Esophagus (tissue), 2 donors: ENCODE results near the gene BRMS1L. TPM values are rescaled to one million over a fixed set of nuclear protein-coding genes. Genes with fewer than 3 reads are reported as not detected.
"Not testable (repeated sequence)": the region's sequence is repeated elsewhere in the genome, so short reads cannot be mapped to it uniquely, and the experiment has no call there.

Source experiments
- H3K27ac ChIP-seq, 2 donors: one replicate each; pipeline ENCODE4 v1.5.1; 2013; ENCODE audit warnings: low read depth in 2 of 2, mild to moderate bottlenecking in 2 of 2, inconsistent platforms in 1 of 2, low read length in 1 of 2, moderate library complexity in 1 of 2
- H3K27me3 ChIP-seq, 2 donors: one replicate each; pipeline ENCODE4 v1.6.1; 2013; ENCODE audit warnings: low read length in 2 of 2, control low read depth in 1 of 2, mild to moderate bottlenecking in 1 of 2; ENCODE audit not compliant: insufficient read depth in 2 of 2, control insufficient read depth in 1 of 2
- H3K36me3 ChIP-seq, 2 donors: one replicate each; pipeline ENCODE4 v1.6.1; 2013; ENCODE audit warnings: low read length in 1 of 2; ENCODE audit not compliant: control insufficient read depth in 2 of 2, insufficient read depth in 2 of 2
- H3K4me1 ChIP-seq, 2 donors: one replicate each; pipeline ENCODE4 v1.6.1; 2013; ENCODE audit warnings: low read length in 1 of 2; ENCODE audit not compliant: control insufficient read depth in 2 of 2, insufficient read depth in 2 of 2
- H3K4me3 ChIP-seq, 2 donors: one replicate each; pipeline ENCODE4 v1.5.1; 2013; ENCODE audit warnings: low read length in 2 of 2, mild to moderate bottlenecking in 2 of 2, low read depth in 1 of 2, moderate library complexity in 1 of 2
- H3K9me3 ChIP-seq, 2 donors: one replicate each; pipeline ENCODE4 v1.6.1; 2013; ENCODE audit warnings: mild to moderate bottlenecking in 2 of 2, low read depth in 1 of 2, low read length in 1 of 2, moderate library complexity in 1 of 2; ENCODE audit not compliant: control insufficient read depth in 2 of 2, insufficient read depth in 1 of 2
- WGBS, 2 donors: extraction: QIAGEN DNeasy Blood & Tissue Kit; methylation state at CpG; one replicate each; pipeline ENCODE4 v1.1.7; 2013; 5-methylcytosine and 5-hydroxymethylcytosine counted together
- polyA plus RNA-seq, 2 donors: library from polyadenylated mRNA; stranded (reverse); fragments of 200-250 nt; gene quantifications; one replicate each; pipeline ENCODE4 v1.2.3, GENCODE V29; 2013
- donor health status: healthy with polysubstance abuse.
- donor health status: Bipolar disorder and iron deficiency.

Gene BRMS1L
- polyA plus RNA-seq, 2 donors: 2.6 to 5.7 TPM

DNA sequence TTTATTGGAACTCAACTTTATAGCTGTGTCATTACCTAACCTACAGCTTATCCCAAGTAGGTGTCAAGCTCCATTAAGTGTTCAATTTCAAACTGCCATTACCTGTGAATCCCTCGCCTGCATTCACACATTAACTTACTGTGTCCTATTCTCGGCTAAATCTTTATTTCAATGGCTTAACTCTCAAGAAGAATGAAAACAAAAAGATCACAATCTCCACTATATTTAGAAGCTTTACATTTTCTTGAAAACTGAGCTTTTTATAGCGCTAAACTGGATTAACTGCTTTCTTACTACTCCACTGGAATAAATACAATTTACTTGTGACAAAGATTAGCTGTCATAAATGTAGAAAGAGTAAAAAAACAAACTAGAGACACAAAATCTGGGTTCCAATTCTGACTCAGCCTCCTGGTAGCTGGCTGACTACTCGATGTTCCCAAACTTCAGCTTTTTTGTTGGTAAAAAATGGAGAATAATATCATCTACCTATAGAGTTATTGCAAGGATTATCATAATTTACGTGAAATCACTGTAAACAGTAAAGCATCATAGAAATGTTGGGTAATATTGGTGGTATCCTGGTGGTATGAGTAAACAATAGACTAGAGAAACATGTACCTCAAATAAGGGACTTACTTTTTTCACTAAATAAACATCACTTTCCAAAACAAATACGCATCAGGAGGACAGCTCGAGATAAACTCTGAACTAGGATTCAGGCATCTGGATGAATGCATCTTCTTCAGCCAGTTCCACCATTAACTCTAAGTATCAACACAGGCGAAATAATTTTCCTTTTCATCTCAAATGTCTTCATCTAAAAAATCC lies 18.8 kb upstream of the BRMS1L start:
- Histone ChIP-seq H3K4me3 (peak overlapping the region in 1 of 2 donors; percentile 86), H3K27ac (no peak overlapping the region)
- 48 to 52% methylated on average over 8 of the region's 8 CpGs for WGBS, 2 donors

DNA sequence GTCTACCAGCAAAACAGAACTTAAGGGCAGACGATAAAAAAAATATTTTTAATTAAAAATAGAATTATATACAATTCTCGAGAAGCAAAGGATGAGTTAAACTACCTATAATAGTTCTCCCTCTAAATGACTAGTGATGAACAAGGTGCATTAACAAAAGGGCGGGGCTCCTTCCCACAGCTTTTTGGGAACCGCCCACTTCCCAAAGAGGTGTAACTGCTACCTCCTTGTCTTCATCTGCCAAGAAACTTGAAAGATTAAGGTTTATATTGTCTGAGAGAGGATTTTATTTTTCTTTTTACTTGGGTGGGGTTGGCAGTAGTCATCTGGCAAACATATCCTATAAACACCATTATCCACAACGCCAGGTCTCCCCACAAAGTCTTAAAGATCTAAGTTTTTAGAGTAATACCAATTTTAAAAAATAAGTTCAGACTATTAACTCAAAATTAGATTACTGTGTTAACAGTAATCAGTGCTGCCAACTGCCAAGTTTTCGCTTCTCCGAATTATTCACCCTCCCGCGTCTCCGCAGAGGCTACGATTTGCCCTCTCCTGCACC lies 18.0 kb upstream of the BRMS1L start:
- 3 to 4% methylated on average over 11 of the region's 11 CpGs for WGBS, 2 donors
- no peaks in the 10 kb centered on the region for H3K9me3 ChIP-seq

More for the DNA sequence above, 18.8 kb upstream of the BRMS1L start:
- H3K9me3 ChIP-seq: no peaks in the 10 kb centered on the region
- no peaks in the 10 kb centered on the region for H3K4me1 ChIP-seq
- no peaks in the 10 kb centered on the region for H3K36me3 ChIP-seq
- no peaks in the 10 kb centered on the region for H3K27me3 ChIP-seq

DNA sequence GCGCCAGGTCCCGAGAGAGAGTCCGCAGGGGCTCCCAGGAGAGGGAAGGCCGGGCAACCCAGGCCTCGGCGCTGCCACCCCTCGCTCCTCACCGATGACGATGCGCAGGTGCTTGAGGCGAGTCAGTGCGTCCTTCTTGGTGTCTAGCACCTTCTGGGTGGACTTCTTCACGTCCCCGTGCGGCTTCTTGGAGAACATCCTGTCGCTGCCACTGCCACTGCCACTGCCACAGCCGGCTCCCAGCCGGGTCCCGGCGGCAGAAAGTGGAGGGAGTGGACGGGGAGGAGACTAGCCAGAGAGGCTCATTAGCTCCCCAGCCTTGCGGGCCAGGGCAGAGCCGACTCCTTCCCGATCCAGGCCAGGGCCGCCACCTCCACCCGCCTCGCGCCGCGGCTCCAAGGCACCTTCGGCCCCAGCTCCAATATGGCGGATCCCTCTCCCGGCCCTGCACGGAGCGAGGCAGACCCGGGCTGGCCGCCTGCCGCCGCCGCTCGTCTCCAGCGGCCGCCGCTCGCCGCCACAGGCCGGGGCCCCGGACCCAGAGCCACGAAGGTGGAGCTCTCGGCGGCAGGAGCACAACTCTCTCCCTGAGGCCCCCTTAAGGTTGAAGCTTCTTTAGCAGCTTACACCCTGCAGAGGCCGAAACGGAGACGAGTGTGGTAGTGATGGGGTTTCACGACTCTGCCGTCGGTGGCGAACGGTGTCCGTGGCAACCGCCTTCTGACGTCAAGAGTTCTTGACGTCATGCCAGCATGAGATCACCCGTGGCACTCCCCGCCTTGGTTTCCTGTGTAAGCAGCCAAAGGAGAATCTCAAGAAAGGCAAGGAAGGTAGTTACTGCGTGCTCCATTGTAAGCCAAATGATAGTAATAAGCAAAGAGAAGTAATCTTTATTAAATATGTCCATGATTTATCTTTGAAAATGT lies 17.2 kb upstream of the BRMS1L start, which contains the start of gene RALGAPA1:
RALGAPA1 (minus strand) TSS at position 658 of the 926 bp plus-strand sequence; CDS start at position 198, 460 bp downstream.
- H3K27ac ChIP-seq: peak within 1 kb of the TSS; percentile 97 to 98
- H3K36me3 ChIP-seq, H3K9me3 ChIP-seq, H3K27me3 ChIP-seq, H3K4me1 ChIP-seq: not testable (repeated sequence)
- H3K4me3 ChIP-seq: peak within 1 kb of the TSS; percentile 80 to 86
- WGBS, 2 donors: 0 to 1% methylated on average over 47 to 53 of the region's 66 CpGs

More for the DNA sequence above, 18.0 kb upstream of the BRMS1L start:
- H3K27ac ChIP-seq: peak overlapping the region; percentile 97 to 98
- no peaks in the 10 kb centered on the region for H3K36me3 ChIP-seq
- H3K4me1 ChIP-seq: no peaks in the 10 kb centered on the region
- no peaks in the 10 kb centered on the region for H3K27me3 ChIP-seq
- peak overlapping the region; percentile 80 to 86 for H3K4me3 ChIP-seq

DNA sequence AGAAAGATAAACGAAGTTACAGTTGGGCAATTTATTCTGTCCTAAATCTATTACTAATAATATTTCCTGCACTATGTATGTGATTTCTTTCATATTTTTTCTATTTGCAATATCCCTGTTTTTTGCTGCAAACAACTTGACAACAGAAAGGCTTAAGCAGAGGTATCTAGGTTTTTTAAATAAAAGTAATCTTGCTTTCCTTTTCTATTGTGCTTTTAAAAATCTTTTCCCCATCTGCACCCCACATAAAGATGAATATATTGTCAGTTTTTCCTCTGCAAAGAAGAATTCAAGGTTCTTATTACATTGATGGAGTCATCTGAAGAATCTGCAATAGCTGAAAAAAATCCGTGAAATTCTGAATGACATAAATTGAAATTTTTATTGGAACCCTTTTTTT lies 16.5 kb upstream of the BRMS1L start:
- H3K36me3 ChIP-seq: no peaks in the 10 kb centered on the region
- peak overlapping the region in 1 of 2 donors; percentile 98 for H3K27ac ChIP-seq
- H3K27me3 ChIP-seq: no peaks in the 10 kb centered on the region
- H3K4me1 ChIP-seq: no peaks in the 10 kb centered on the region
- H3K9me3 ChIP-seq: no peaks in the 10 kb centered on the region
- WGBS, 2 donors: 22 to 30% methylated on average over 2 of the region's 2 CpGs
- H3K4me3 ChIP-seq: peak overlapping the region in 1 of 2 donors; percentile 86

DNA sequence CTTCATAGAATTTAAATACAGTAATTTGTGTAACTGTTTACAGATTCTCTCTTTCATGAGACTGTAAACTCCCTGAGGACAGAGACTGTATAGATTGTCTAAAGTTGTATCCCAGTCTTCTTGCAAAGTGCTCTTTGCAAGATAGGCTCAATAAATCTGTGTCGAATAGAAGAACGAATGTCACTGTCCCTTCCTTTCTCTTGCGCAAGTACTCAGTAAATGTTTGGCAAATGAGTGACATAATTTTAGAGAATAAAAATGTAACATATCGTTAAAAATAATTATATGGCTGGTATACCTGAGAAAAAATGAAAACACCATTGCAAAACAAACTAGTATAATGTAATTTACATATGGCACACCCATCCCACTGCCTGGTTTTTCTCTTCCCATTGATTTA lies 15.2 kb upstream of the BRMS1L start:
- no peaks in the 10 kb centered on the region for H3K27me3 ChIP-seq
- H3K9me3 ChIP-seq: no peaks in the 10 kb centered on the region
- no peak overlapping the region for H3K4me3 ChIP-seq
- H3K27ac ChIP-seq: no peak overlapping the region
- no peaks in the 10 kb centered on the region for H3K36me3 ChIP-seq
- H3K4me1 ChIP-seq: no peaks in the 10 kb centered on the region
- 91 to 93% methylated on average over 4 of the region's 4 CpGs for WGBS, 2 donors

DNA sequence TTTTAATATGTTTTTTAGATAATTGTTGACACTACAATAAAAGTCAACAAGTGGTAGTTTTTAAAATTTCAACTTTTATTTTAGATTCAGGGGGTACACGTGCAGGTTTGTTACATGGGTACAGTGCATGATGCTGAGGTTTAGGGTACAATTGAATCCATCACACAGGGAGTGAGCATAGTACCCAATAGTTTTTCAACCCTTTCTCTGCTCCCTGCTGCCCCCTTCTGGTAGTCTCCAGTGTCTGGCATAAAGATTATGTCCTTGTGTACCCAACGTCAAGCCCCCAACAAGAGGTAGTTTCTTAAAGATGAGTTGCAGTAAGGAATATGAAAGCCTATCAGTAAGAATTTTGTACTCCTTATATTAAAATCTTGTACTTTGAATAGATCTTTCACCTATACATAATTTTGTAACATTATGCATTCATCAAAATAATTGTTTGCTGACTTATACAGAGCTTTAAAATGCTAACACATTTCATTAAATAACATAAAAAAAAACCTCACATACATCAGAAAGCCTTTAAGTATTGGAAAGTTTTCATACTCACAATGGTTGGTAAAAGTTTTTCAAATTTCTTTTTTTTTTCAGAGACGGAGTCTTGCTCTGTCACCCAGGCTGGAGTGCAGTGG lies 11.7 kb upstream of the BRMS1L start:
- no peaks in the 10 kb centered on the region for H3K9me3 ChIP-seq
- H3K27ac ChIP-seq: no peak overlapping the region
- 35 to 40% methylated on average over 3 of the region's 3 CpGs for WGBS, 2 donors

DNA sequence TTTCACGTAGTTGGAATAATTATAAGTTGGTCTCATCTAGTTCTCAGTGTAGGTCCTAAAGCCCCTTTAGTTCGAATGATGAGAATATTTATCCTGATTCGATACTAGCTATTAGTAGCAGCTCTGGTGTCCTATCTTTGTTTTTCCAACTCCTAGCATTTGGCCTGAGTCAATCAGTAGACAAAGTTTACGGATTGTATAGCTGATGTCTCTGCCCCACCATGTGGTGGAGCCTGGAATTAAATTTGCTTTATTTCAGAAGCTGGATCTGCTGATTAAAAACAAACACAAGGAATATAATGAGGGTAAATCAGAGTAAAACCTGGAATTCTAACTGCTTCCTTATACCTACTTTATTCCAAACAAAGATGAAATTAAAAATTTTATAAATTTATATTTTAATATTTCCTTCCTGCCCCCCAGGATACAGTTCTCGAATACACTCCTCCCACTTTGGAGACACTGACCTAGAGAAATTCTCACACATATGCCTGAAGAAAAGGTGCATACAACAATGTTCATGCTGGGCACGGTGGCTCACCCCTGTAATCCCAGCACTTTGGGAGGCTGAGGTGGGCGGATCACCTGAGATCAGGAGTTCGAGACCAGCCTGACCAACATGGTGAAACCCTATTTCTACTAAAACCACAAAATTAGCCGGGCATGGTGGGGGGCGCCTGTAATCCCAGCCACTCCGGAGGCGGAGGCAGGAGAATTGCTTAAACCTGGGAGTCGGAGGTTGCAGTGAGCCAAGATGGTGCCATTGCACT lies 7.6 kb upstream of the BRMS1L start:
- no peak overlapping the region for H3K27ac ChIP-seq
- no peaks in the 10 kb centered on the region for H3K9me3 ChIP-seq
- no peaks in the 10 kb centered on the region for H3K36me3 ChIP-seq
- peaks cover 0 to 4% of the 10 kb centered on the region in 2 donors for H3K4me1 ChIP-seq
- WGBS, 2 donors: 72 to 73% methylated on average over 13 of the region's 13 CpGs
- no peak overlapping the region for H3K4me3 ChIP-seq
- H3K27me3 ChIP-seq: no peaks in the 10 kb centered on the region

More for the DNA sequence above, 11.7 kb upstream of the BRMS1L start:
- Histone ChIP-seq H3K27me3 (no peaks in the 10 kb centered on the region), H3K4me1 (no peaks in the 10 kb centered on the region), H3K36me3 (no peaks in the 10 kb centered on the region), H3K4me3 (no peak overlapping the region)

DNA sequence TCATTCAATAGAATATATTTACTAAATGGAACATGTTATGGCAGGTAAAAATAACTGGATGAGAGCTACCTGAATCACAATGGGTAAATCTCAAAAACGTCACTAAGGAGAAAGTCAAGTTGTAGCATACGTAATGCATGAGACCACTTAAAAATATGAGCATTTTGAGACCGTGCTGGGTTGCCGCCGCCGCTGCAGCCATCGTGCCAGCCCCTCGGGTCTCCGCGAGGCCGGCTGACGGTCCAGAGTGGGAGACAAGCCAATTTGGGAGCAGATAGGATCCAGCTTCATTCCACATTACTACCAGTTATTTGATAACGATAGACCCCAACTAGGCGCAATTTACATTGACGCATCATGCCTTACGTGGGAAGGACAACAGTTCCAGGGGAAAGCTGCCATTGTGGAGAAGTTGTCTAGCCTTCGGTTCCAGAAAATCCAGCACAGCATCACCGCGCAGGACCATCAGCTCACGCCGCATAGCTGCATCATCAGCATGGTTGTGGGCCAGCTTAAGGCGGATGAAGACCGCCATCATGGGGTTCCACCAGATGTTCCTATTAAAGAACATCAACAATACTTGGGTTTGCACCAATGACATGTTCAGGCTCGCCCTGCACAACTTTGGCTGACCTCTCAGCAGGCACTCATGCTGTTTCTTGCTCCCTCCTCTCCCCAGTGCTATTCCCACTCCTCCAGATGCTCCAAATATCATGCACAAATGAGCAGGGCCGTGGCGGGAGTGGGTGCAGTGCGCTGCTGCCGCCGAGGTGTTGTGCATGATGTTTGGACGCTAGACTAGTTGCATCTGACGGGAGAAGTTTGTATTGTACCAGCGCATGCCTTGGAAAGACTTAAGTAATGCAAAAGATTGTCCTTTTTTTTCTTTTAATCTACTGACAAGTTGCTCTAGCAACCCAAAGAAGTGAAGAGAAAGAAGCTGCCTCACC lies 6.3 kb upstream of the BRMS1L start:
- Histone ChIP-seq H3K4me1 (peaks cover 0 to 4% of the 10 kb centered on the region in 2 donors), H3K27me3 (no peaks in the 10 kb centered on the region), H3K9me3 (no peaks in the 10 kb centered on the region), H3K27ac (no peak overlapping the region), H3K36me3 (no peaks in the 10 kb centered on the region), H3K4me3 (no peak overlapping the region)
- 90 to 94% methylated on average over 32 of the region's 32 CpGs for WGBS, 2 donors
